Measurements from ENCODE around the gene SAGE1. TPM values are rescaled to one million over a fixed set of nuclear protein-coding genes. Genes with fewer than 3 reads are reported as not detected.

SAGE1 gene
- total RNA-seq, 4 donors from 2014 or later, result not detected

DNA sequence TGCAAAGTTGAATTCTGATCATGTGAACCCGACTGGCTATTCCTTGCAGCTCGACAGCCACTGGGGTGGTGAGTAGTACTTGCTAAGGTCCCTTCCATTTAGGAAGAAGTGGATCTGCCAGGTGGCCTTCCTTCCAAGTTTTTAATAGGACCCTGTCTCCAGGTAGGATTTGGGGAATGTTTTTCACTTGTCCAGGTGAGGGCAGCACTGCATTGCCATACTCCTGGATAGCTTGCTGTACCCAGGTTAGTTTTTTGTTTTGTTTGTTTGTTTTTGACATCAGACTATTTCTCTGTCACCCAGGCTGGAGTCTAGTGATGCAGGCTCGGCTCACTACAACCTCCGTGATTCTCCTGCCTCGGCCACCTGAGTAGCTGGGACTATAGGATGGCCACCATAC lies 29.8 kb downstream of the SAGE1 start:
- no peak for DNase-seq (ENCODE audit: low spot score)
- TF ChIP-seq, protein P1, sequence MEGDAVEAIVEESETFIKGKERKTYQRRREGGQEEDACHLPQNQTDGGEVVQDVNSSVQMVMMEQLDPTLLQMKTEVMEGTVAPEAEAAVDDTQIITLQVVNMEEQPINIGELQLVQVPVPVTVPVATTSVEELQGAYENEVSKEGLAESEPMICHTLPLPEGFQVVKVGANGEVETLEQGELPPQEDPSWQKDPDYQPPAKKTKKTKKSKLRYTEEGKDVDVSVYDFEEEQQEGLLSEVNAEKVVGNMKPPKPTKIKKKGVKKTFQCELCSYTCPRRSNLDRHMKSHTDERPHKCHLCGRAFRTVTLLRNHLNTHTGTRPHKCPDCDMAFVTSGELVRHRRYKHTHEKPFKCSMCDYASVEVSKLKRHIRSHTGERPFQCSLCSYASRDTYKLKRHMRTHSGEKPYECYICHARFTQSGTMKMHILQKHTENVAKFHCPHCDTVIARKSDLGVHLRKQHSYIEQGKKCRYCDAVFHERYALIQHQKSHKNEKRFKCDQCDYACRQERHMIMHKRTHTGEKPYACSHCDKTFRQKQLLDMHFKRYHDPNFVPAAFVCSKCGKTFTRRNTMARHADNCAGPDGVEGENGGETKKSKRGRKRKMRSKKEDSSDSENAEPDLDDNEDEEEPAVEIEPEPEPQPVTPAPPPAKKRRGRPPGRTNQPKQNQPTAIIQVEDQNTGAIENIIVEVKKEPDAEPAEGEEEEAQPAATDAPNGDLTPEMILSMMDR (IDR thresholded peaks at IDR 0.05), result no peak
- ATAC-seq (ENCODE audit: low FRiP score), result no peak

DNA sequence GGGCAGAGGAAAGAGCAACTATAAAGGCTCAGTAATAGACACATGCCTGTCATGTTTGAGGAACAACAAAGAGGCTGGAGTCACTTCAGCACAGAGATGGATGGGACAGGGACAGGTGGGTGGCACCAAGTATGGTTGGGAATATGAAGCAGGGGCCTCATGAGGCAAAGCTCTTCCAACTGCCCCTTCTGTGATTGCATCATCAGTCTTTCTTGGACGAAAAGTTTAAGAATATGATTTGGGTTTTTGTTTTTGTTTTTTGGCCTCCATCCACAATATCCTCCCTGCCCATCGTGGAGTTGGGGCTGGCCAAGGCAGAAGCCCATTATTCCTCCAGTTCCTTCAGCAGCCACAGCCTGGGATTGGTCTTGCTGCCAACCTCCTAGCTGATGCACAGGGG lies 34.4 kb downstream of the SAGE1 start:
- DNase-seq (ENCODE audit: low spot score), result no peak
- TF ChIP-seq, protein P1 (IDR thresholded peaks at IDR 0.05), result no peak
- ATAC-seq (ENCODE audit: low FRiP score), result no peak

DNA sequence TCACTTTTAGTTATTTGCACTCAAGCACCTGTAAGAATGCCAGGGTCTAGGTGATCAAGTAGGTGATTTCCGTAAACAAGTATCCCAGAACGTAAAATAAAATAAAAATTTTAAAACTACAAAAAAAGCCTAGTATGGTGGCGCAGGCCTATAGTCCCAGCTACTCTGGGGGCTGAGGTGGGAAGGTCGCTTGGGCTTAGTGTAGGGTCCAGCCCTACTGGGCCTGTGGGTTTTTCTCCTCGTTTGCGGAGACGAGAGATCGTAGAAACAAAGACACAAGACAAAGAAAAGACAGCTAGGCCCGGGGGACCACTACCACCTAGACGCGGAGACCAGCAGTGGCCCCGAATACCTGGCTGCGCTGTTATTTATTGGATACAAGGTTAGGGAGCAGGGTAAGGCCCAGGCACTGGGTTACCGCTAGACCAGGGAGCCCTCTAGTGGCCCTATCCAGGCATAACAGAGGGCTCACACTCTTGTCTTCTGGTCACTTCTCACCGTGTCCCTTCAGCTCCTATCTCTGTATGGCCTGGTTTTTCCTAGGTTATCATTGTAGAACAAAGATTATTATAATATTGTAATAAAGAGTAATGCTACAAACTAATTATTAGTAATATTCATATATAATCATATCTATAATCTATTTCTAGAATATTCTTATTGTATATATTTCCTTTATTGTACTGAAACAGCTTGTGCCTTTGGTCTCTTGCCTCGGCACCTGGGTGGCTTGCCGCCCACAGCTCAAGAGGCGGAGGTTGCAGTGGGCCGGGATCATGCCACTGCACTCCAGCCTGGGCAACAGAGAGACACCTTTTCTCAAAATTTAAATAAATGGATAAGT lies 38.4 kb downstream of the SAGE1 start:
- TF ChIP-seq, protein P1 (IDR thresholded peaks at IDR 0.05), result no peak
- no peak for DNase-seq (ENCODE audit: low spot score)
- no peak for ATAC-seq (ENCODE audit: low FRiP score)

DNA sequence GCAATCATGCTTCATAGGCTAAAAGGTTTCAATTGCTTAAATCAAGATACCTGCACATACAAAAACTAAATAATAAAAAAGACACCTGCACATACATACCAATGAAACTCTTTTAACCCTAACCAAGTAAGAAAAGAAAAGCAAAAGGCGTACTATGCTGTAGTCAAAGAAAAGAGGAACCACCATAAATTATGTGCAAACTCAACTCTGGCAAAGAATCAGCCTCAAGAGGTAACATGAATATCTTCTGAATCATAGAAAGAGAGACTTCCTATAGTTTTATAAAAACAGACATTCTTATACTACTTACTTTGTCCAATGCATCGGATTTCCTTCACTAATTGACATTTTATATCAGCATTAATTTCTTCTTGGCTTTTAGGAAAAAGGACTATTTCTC lies 51.0 kb downstream of the SAGE1 start:
- DNase-seq (ENCODE audit: low spot score) (no peak), ATAC-seq (ENCODE audit: low FRiP score) (no peak)
- TF ChIP-seq, protein P1 (IDR thresholded peaks at IDR 0.05), result no peak

DNA sequence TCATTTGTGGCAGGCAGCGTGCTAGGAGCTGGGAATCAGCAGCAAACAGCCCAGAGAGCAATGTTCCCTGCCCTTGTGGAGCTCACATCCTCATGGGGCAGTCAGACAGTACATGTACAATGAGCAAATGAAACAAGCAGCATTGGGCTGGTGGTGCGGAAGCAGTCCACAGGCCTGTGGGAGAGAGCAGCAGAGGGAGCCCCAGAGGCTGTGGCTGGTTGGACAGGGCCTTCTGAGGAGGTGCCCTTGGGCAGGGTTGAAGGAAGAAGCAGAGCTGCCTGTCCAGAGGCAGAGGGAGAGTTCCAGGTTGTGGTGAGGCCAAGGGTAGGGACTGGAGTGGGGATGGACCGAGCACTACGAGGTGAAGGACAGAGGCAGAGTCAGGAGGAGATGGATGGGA lies 57.8 kb downstream of the SAGE1 start:
- DNase-seq (ENCODE audit: low spot score), result no peak
- no peak for ATAC-seq (ENCODE audit: low FRiP score)
- TF ChIP-seq, protein P1 (IDR thresholded peaks at IDR 0.05), result no peak

Other genes starting within 250 kb of the SAGE1 start
- not detected for gene CT45A1, start 180.1 kb upstream of the SAGE1 start, total RNA-seq
- gene CT45A3, start 125.5 kb upstream of the SAGE1 start, total RNA-seq, result not detected
- not detected for gene CT45A5, start 108.2 kb upstream of the SAGE1 start, total RNA-seq
- gene CT45A6, start 90.9 kb upstream of the SAGE1 start, total RNA-seq, result not detected
- gene CT45A2, start 73.7 kb upstream of the SAGE1 start, total RNA-seq, result not detected
- not detected for gene CT45A7, start 56.4 kb upstream of the SAGE1 start, total RNA-seq
- not detected for gene CT45A8, start 39.2 kb upstream of the SAGE1 start, total RNA-seq
- not detected for gene CT45A9, start 21.9 kb upstream of the SAGE1 start, total RNA-seq
- gene CT45A10, start 272 bp upstream of the SAGE1 start, total RNA-seq, result not detected
- gene MMGT1, start 80.3 kb downstream of the SAGE1 start, total RNA-seq, result 10 to 100 TPM; 24.1 to 30.6 (median 25.4) TPM
- 10 to 100 TPM in 3 of 4 donors, 1 to 10 TPM in 1; 9.5 to 18.6 (median 10.8) TPM for gene SLC9A6, start 91.7 kb downstream of the SAGE1 start, total RNA-seq

Measured in omental fat pad (tissue), 4 donors.